Mucosa of descending colon (tissue), 3 donors: ENCODE results near the gene RSBN1L. TPM values are rescaled to one million over a fixed set of nuclear protein-coding genes. Genes with fewer than 3 reads are reported as not detected.
A peak's percentile ranks its signal among the peaks of the same experiment; 100 is the strongest.

Source experiments
- ATAC-seq: fragments of 200-7000 bp; cut with Tn5 transposase; one replicate; pipeline ENCODE4 v1.9.1; 2020; ENCODE audit warnings: mild to moderate bottlenecking, moderate library complexity
- DNase-seq, 3 donors: peaks; one replicate each; pipeline ENCODE4 v3.0.0-alpha.2; 2020
- H3K36me3 ChIP-seq: fragments of 200-600 bp; one replicate; pipeline ENCODE4 v1.8.0; 2021; ENCODE audit warnings: low read depth, mild to moderate bottlenecking
- H3K4me1 ChIP-seq: fragments of 200-600 bp; one replicate; pipeline ENCODE4 v1.8.0; 2021; ENCODE audit warnings: low read depth, mild to moderate bottlenecking
- H3K4me3 ChIP-seq: fragments of 200-600 bp; one replicate; pipeline ENCODE4 v1.8.0; 2021; ENCODE audit warnings: mild to moderate bottlenecking
- H3K9me3 ChIP-seq: fragments of 200-600 bp; one replicate; pipeline ENCODE4 v1.8.0; 2021; ENCODE audit warnings: mild to moderate bottlenecking
- intact Hi-C, 2 donors: fragments of 100-400 bp; cut with DNase I in 1 of 2; cut with micrococcal nuclease in 1 of 2; formaldehyde crosslinking; loops; one replicate each; pipeline versions ENCODE4 v1.11.0 to v1.11.1; 2022; cut with DNase I, micrococcal nuclease
- total RNA-seq, 3 donors: library from RNA; stranded (reverse); fragmentation: NEBNext Ultra II Directional in 2 of 3; extraction: Animal tissue kit (Norgen Biotek cat#: 25700) in 2 of 3; gene quantifications; one replicate each; pipeline versions ENCODE4 v1.2.1 to v1.2.4, GENCODE V29; 2021 to 2023
- TF ChIP-seq, protein P1 (sequence below): fragments of 200-600 bp; IDR thresholded peaks from one replicate; pipeline ENCODE4 v1.8.0; 2022; ENCODE audit warnings: antibody characterized with exemption, mild to moderate bottlenecking
- donor health status: DM: no; HTN: no; CAD: no; lungs with moderate emphysema.
- donor health status: DM: no; HTN: no; CAD: no.
- donor health status: DM: no; HTN: yes; CAD: no.

RSBN1L gene
- total RNA-seq, 3 donors from 2014 or later = 19.1 to 31.5 (median 19.6) TPM

DNA sequence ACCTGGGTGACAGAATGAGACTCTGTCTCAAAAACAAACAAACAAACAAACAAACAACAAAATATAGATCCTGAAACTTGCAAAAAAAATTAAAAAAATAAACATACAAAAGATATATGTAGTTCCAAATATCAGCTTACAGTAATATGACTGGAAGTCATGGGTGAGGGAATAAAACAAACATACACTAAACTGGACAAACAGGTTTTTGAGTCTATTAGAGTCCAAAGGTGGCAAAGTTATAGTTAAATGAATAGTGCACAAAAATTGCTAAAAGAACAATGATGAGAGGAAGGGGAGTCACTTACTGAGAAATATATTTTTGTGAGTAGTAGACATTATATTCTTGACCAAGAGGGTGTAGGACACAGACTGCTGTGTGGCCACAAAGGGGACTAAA lies 16.7 kb upstream of the RSBN1L start:
- Histone ChIP-seq H3K9me3 (no peaks in the 10 kb centered on the region), H3K4me1 (peaks cover 20% of the 10 kb centered on the region), H3K4me3 (no peak overlapping the region), H3K36me3 (no peaks in the 10 kb centered on the region)
- TF ChIP-seq, protein P1, sequence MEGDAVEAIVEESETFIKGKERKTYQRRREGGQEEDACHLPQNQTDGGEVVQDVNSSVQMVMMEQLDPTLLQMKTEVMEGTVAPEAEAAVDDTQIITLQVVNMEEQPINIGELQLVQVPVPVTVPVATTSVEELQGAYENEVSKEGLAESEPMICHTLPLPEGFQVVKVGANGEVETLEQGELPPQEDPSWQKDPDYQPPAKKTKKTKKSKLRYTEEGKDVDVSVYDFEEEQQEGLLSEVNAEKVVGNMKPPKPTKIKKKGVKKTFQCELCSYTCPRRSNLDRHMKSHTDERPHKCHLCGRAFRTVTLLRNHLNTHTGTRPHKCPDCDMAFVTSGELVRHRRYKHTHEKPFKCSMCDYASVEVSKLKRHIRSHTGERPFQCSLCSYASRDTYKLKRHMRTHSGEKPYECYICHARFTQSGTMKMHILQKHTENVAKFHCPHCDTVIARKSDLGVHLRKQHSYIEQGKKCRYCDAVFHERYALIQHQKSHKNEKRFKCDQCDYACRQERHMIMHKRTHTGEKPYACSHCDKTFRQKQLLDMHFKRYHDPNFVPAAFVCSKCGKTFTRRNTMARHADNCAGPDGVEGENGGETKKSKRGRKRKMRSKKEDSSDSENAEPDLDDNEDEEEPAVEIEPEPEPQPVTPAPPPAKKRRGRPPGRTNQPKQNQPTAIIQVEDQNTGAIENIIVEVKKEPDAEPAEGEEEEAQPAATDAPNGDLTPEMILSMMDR = no peak
- intact Hi-C loops = no loop called here
- ATAC-seq (peak; percentile 87), DNase-seq (no peak)

DNA sequence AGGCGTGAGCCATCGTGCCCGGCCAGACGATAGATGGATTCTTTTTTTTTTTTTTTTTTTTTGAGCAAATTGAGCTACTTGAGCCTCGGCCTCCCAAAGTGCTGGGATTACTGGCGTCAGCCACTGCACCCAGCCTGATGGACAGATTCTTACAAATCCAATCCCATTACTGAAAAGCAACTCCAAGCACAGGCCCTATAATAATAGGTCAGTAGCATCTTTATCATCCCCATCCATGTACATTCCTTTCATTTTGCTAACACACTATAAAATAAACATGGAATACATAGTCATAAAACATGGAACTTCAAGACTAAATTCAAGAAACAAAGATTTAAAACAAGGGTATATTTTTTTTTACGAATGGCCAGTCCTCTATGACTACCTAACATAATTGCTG lies 16.0 kb upstream of the RSBN1L start:
- Histone ChIP-seq H3K4me3 (no peak overlapping the region), H3K36me3 (no peaks in the 10 kb centered on the region), H3K9me3 (no peaks in the 10 kb centered on the region), H3K4me1 (peaks cover 20% of the 10 kb centered on the region)
- TF ChIP-seq, protein P1 = no peak
- intact Hi-C loops = no loop called here
- DNase-seq (no peak), ATAC-seq (no peak)

DNA sequence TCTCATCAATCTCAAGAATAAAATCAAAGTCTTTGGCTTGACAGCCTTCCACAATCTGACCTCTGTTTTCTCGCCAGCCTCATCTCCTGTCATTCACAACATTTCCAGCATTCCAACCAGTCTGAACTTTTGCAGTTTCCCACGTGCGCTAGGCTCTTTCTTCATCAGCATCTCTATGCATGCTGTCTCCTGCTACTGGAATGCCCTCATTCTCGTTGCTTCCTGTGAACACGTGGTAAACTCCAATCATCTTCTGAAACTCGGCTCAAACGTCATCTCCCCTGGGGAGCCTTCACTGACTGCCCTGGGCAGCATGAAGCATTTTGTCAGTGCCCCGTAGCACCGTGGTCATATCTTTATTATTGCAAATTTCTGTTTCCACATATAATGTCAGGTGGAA lies 12.2 kb upstream of the RSBN1L start:
- intact Hi-C loops = no loop called here
- Histone ChIP-seq H3K9me3 (no peaks in the 10 kb centered on the region), H3K4me3 (no peak overlapping the region), H3K36me3 (no peaks in the 10 kb centered on the region), H3K4me1 (peaks cover 42% of the 10 kb centered on the region)
- TF ChIP-seq, protein P1 = no peak
- no peak for ATAC-seq
- no peak for DNase-seq

DNA sequence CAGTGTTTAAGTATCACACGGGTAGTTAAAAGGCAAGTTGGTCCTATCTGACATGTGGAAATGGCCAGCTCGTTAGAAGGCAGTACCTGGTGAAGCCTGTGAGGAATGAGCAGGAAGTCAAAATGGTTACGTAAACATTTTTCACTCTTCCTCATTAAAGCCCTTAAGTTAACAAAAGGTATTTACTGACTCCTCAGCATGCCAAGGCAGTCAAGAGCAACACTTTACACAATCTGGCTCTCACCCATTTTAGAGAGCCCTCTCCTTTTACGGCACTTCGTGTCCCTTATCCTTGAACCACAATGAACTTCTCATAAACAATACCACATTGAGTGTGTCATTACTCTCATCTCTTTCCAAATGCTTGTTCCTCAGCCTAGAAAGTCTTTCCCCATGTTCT lies 11.0 kb upstream of the RSBN1L start:
- TF ChIP-seq, protein P1 = no peak
- Histone ChIP-seq H3K4me1 (peaks cover 39% of the 10 kb centered on the region), H3K4me3 (no peak overlapping the region), H3K36me3 (no peaks in the 10 kb centered on the region), H3K9me3 (no peaks in the 10 kb centered on the region)
- intact Hi-C loops = no loop called here
- ATAC-seq = peak; percentile 92
- DNase-seq = peak in 1 of 3 donors; percentile 52

DNA sequence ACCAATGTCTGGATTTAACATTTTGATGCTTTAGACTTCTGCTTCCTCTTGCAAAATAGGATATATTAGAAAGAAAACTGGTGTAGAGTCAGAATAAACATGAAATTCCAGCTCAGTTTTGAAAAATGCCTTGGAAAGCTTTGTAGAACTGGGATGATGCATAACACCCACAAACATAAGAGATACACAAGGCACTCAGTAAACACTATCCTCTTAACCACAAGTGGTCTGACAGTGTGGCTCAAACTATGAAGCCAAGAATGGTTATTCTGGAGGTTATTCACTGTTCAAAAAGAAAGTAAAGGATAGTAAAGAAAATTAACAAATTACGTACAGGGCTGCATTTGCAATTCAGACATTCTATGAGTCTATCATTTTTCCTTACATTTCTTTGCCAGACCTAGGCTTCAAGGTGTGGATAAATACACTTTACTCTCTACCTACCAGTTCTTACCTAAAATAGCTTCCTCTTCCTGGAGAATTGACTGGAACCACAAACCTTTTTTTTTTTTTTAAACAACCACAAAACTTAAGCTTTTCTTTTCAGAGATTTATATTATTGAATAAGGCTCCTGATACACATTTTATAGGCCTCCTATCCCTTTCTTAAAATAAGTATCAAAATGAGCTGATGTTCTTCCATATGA lies 9.0 kb upstream of the RSBN1L start:
- TF ChIP-seq, protein P1 = no peak
- ATAC-seq = no peak
- intact Hi-C loops = no loop called here
- H3K4me1 ChIP-seq = peaks cover 39% of the 10 kb centered on the region
- DNase-seq = no peak
- no peak overlapping the region for H3K4me3 ChIP-seq
- no peaks in the 10 kb centered on the region for H3K36me3 ChIP-seq
- H3K9me3 ChIP-seq = no peaks in the 10 kb centered on the region

DNA sequence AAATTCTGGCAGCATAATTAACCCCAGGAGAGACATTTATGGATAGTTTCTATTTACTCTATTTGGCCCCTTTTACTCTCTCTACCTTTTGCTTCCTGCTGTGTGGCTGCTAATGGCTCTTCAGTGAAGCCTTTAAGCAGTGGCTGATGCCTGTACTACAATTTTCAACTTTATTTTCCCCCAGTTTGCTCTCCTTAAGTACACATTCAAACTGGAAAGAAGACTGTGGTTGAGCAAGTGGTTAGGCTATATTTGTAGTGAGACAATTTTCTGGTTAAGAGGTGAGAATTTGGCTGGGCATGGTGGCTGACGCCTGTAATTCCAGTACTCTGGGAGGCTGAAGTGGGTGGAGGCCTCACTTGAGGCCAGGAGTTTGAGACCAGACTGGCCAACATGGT lies 8.5 kb upstream of the RSBN1L start:
- intact Hi-C loops = no loop called here
- ATAC-seq (no peak), DNase-seq (no peak)
- Histone ChIP-seq H3K4me1 (peaks cover 41% of the 10 kb centered on the region), H3K9me3 (no peaks in the 10 kb centered on the region), H3K36me3 (no peaks in the 10 kb centered on the region), H3K4me3 (no peak overlapping the region)
- TF ChIP-seq, protein P1 = no peak
